HepG2 (cell line): ENCODE data around the gene RNF5. TPM values are rescaled to one million over a fixed set of nuclear protein-coding genes. Genes with fewer than 3 reads are reported as not detected.
A peak's percentile ranks its signal among the peaks of the same experiment; 100 is the strongest.

ENCODE experiments used
- CEBPB ChIP-seq: IDR thresholded peaks from 2 replicates; pipeline ENCODE4 v1.6.1; 2011; ENCODE audit warnings: low read depth, low read length, improper control_type of control experiment, borderline replicate concordance
- CHD2 ChIP-seq: IDR thresholded peaks from 2 replicates; pipeline ENCODE4 v1.6.1; 2011; ENCODE audit warnings: low read depth, low read length, improper control_type of control experiment
- CREM ChIP-seq, 2 experiments: sonication (generic) in 1 of 2; formaldehyde crosslinking in 1 of 2; IDR thresholded peaks; 2 replicates each; pipeline versions ENCODE4 v1.4.0 to v1.6.1; 2016 to 2020; ENCODE audit warnings: antibody characterized with exemption in 1 of 2, mild to moderate bottlenecking in 1 of 2, missing genetic modification reagents in 1 of 2
- DNMT3B ChIP-seq: conservative IDR thresholded peaks from 2 replicates; pipeline ENCODE4 v1.6.1; 2016; ENCODE audit warnings: missing biosample characterization, control low read depth
- KDM5A ChIP-seq: fragments of 200-600 bp; sonication (generic); IDR thresholded peaks from 2 replicates; pipeline ENCODE4 v1.7.0; 2018; ENCODE audit warnings: antibody characterized with exemption, mild to moderate bottlenecking, low read length, borderline replicate concordance
- KLF12 ChIP-seq: sonication (generic); formaldehyde crosslinking; IDR thresholded peaks from 2 replicates; pipeline ENCODE4 v1.4.0; 2020; ENCODE audit warnings: missing genetic modification reagents, borderline replicate concordance
- KMT2B ChIP-seq: IDR thresholded peaks from 2 replicates; pipeline ENCODE4 v1.6.1; 2016; ENCODE audit warnings: missing genetic modification reagents, missing compliant biosample characterization
- SP2 ChIP-seq: sonication (generic); formaldehyde crosslinking; IDR thresholded peaks from 2 replicates; pipeline ENCODE4 v1.5.1; 2020; ENCODE audit warnings: mild to moderate bottlenecking, missing genetic modification reagents
- SRSF4 ChIP-seq: fragments of 200-400 bp; formaldehyde crosslinking; IDR thresholded peaks from one replicate; pipeline ENCODE4 v1.6.1; 2018; ENCODE audit warnings: mild to moderate bottlenecking, low read depth, low read length, moderate library complexity; ENCODE audit not compliant: poor library complexity, severe bottlenecking
- TCF7 ChIP-seq: sonication (generic); IDR thresholded peaks from 2 replicates; pipeline ENCODE4 v1.6.1; 2016; ENCODE audit warnings: antibody characterized with exemption, low read depth
- THAP11 ChIP-seq: IDR thresholded peaks from 2 replicates; pipeline ENCODE4 v1.6.1; 2016; ENCODE audit warnings: missing biosample characterization, missing genetic modification reagents
- ZMYM4 ChIP-seq: sonication (generic); formaldehyde crosslinking; IDR thresholded peaks from 2 replicates; pipeline ENCODE4 v1.8.1; 2023; ENCODE audit warnings: mild to moderate bottlenecking, missing genetic modification reagents
- ZNF496 ChIP-seq: sonication (generic); formaldehyde crosslinking; IDR thresholded peaks from 2 replicates; pipeline ENCODE4 v1.8.1; 2023; ENCODE audit warnings: mild to moderate bottlenecking, moderate library complexity, missing genetic modification reagents; ENCODE audit not compliant: insufficient replicate concordance
- ZNF839 ChIP-seq: sonication (generic); formaldehyde crosslinking; IDR thresholded peaks from 2 replicates; pipeline ENCODE4 v1.4.0; 2020; ENCODE audit warnings: missing genetic modification reagents, mild to moderate bottlenecking, borderline replicate concordance
- ZSCAN31 ChIP-seq: sonication (generic); formaldehyde crosslinking; IDR thresholded peaks from 2 replicates; pipeline ENCODE4 v1.5.0; 2020; ENCODE audit warnings: low read depth, mild to moderate bottlenecking, missing genetic modification reagents
- polyA plus RNA-seq, 8 experiments: library from polyadenylated mRNA; depleted of rRNA in 3 of 8; stranded (reverse) in 7 of 8; unstranded in 1 of 8; fragments of >200 nt; fragmentation: Illumina TruSeq in 4 of 8; extraction: Trizol in 4 of 8; gene quantifications; 2 replicates each; pipeline versions ENCODE4 v1.2.1 to v1.2.3, GENCODE V29; 2011 to 2016; ENCODE audit warnings: low read depth in 4 of 8, missing spikeins in 1 of 8, mixed read lengths in 1 of 8; ENCODE audit not compliant: insufficient read depth in 1 of 8
- total RNA-seq, 5 experiments: library from RNA; depleted of rRNA; stranded (reverse); fragments of >200 nt; fragmentation: Illumina TruSeq; extraction: Trizol; gene quantifications; 2 replicates each; pipeline ENCODE4 v1.2.3, GENCODE V29; 2016; ENCODE audit warnings: low read depth in 1 of 5
- TF ChIP-seq, protein P1 (sequence below): sonication (generic); formaldehyde crosslinking; IDR thresholded peaks from 2 replicates; pipeline ENCODE4 v1.8.1; 2023; ENCODE audit warnings: mild to moderate bottlenecking, moderate library complexity, missing genetic modification reagents
- TF ChIP-seq, protein P2 (sequence below): sonication (generic); formaldehyde crosslinking; IDR thresholded peaks from 2 replicates; pipeline ENCODE4 v1.8.0; 2022; ENCODE audit warnings: mild to moderate bottlenecking, missing genetic modification reagents, borderline replicate concordance
- TF ChIP-seq, protein P3 (sequence below): sonication (generic); formaldehyde crosslinking; IDR thresholded peaks from 2 replicates; pipeline ENCODE4 v1.4.0; 2020; ENCODE audit warnings: missing genetic modification reagents, borderline replicate concordance
- TF ChIP-seq, protein P4 (sequence below): sonication (generic); formaldehyde crosslinking; IDR thresholded peaks from 2 replicates; pipeline ENCODE4 v1.8.1; 2023; ENCODE audit warnings: mild to moderate bottlenecking, inconsistent platforms, moderate library complexity, missing genetic modification reagents, borderline replicate concordance
- TF ChIP-seq, protein P5 (sequence below): sonication (generic); formaldehyde crosslinking; IDR thresholded peaks from 2 replicates; pipeline ENCODE4 v1.5.0; 2020; ENCODE audit warnings: mild to moderate bottlenecking, missing genetic modification reagents

RNF5 gene
- total and polyA plus RNA-seq, 2 of the 13 experiments (the other 11 are each of a cell fraction or from before 2014, with no cell fraction given): 98.0 to 131 TPM

DNA sequence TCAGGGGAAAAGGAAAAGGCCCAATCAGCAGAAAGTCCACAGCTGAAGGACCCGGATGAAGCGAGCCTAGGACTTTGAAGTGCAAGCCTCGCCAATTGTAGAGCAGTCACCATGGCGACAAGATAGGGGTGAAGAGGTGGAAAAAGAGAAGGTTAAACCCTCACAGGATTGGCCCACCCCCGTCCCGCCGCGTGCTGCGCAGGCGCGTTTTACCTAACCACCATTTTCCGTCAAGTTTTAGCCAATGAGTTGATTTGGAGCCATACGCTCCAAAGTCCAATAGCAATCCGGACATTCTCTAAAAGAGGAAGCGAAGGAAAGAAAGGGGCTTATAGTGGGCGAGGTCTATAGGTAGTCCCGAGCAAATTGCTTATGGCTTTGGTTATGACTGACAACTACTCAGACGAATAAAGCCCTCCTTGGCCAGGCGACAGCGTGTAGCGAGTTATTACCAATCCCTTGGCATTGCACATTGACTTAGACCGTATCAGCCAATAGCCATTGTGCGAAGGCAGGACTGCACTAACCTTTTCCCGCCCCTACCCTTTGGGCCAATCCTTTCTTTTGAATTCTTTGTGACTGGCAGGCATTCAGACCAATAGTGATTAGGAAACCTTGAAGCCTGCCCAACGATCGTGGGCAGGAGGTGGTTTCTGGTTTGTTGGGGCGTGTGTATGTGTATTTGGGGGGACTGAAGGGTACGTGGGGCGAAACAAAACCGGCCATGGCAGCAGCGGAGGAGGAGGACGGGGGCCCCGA, at the start of gene RNF5 (continued):
- TF ChIP-seq DNMT3B (CRISPR knock-in tag) (peak; percentile 57; the same call in 1 of the 2 replicates), ZMYM4 (CRISPR knock-in tag) (peak; percentile 12), THAP11 (CRISPR knock-in tag) (0 out of 2 replicates have a peak, but pooled peaks have one; percentile 33), ZNF839 (CRISPR knock-in tag) (0 out of 2 replicates have a peak, but pooled peaks have one; percentile 14), CHD2 (peak; percentile 80), KLF12 (CRISPR knock-in tag) (no peak), KDM5A (peak; percentile 34; the same call in 1 of the 2 replicates), SP2 (peak; percentile 96), TCF7 (peak; percentile 57; the same call in 1 of the 2 replicates), CREM (IDR thresholded peaks at IDR 0.05) (peak; percentile 91), CREM (CRISPR knock-in tag; IDR thresholded peaks at IDR 0.05) (no peak), ZSCAN31 (CRISPR knock-in tag) (peak; percentile 93), SRSF4 (no peak), ZNF496 (no peak), CEBPB (peak; percentile 67; the same call in 1 of the 2 replicates), KMT2B (CRISPR knock-in tag) (0 out of 2 replicates have a peak, but pooled peaks have one; percentile 17)
- TF ChIP-seq, protein P1, sequence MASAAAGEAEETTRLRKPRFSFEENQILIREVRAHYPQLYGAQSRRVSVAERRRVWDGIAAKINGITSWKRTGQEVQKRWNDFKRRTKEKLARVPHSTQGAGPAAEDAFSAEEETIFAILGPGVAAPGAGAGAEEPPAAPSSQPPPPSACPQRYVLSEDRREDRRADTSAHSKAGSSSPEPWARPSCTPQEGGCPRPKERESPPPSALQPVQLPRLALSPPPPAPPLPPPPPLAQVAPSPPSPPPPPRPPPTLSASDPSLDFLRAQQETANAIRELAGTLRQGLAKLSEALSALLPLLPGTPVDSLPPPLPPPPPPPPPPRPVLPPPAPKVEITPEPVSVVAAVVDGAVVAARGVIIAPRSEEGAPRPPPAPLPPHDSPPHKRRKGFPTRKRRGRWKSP (CRISPR knock-in tag): 0 out of 2 replicates have a peak, but pooled peaks have one; percentile 19
- TF ChIP-seq, protein P2, sequence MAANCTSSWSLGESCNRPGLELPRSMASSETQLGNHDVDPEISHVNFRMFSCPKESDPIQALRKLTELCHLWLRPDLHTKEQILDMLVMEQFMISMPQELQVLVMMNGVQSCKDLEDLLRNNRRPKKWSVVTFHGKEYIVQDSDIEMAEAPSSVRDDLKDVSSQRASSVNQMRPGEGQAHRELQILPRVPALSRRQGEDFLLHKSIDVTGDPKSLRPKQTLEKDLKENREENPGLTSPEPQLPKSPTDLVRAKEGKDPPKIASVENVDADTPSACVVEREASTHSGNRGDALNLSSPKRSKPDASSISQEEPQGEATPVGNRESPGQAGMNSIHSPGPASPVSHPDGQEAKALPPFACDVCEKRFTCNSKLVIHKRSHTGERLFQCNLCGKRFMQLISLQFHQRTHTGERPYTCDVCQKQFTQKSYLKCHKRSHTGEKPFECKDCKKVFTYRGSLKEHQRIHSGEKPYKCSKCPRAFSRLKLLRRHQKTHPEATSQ: 0 out of 2 replicates have a peak, but pooled peaks have one; percentile 4
- TF ChIP-seq, protein P3, sequence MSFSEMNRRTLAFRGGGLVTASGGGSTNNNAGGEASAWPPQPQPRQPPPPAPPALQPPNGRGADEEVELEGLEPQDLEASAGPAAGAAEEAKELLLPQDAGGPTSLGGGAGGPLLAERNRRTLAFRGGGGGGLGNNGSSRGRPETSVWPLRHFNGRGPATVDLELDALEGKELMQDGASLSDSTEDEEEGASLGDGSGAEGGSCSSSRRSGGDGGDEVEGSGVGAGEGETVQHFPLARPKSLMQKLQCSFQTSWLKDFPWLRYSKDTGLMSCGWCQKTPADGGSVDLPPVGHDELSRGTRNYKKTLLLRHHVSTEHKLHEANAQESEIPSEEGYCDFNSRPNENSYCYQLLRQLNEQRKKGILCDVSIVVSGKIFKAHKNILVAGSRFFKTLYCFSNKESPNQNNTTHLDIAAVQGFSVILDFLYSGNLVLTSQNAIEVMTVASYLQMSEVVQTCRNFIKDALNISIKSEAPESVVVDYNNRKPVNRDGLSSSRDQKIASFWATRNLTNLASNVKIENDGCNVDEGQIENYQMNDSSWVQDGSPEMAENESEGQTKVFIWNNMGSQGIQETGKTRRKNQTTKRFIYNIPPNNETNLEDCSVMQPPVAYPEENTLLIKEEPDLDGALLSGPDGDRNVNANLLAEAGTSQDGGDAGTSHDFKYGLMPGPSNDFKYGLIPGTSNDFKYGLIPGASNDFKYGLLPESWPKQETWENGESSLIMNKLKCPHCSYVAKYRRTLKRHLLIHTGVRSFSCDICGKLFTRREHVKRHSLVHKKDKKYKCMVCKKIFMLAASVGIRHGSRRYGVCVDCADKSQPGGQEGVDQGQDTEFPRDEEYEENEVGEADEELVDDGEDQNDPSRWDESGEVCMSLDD: peak; percentile 87
- TF ChIP-seq, protein P4, sequence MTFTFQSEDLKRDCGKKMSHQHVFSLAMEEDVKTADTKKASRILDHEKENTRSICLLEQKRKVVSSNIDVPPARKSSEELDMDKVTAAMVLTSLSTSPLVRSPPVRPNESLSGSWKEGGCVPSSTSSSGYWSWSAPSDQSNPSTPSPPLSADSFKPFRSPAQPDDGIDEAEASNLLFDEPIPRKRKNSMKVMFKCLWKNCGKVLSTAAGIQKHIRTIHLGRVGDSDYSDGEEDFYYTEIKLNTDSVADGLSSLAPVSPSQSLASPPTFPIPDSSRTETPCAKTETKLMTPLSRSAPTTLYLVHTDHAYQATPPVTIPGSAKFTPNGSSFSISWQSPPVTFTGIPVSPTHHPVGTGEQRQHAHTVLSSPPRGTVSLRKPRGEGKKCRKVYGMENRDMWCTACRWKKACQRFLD (CRISPR knock-in tag): no peak
- TF ChIP-seq, protein P5, sequence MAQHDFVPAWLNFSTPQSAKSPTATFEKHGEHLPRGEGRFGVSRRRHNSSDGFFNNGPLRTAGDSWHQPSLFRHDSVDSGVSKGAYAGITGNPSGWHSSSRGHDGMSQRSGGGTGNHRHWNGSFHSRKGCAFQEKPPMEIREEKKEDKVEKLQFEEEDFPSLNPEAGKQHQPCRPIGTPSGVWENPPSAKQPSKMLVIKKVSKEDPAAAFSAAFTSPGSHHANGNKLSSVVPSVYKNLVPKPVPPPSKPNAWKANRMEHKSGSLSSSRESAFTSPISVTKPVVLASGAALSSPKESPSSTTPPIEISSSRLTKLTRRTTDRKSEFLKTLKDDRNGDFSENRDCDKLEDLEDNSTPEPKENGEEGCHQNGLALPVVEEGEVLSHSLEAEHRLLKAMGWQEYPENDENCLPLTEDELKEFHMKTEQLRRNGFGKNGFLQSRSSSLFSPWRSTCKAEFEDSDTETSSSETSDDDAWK (CRISPR knock-in tag): no peak
